Liver (tissue), 3 donors: ENCODE measurements around the gene C2CD4D.

Experiments used
- TAF1 ChIP-seq: conservative IDR thresholded peaks from 2 replicates; pipeline ENCODE4 v1.6.1; 2016; ENCODE audit warnings: antibody characterized with exemption, mild to moderate bottlenecking
- TF ChIP-seq, protein P1 (sequence below): IDR thresholded peaks from 2 replicates; pipeline ENCODE4 v1.6.1; 2016; ENCODE audit warnings: antibody characterized with exemption, mild to moderate bottlenecking
- TF ChIP-seq, protein P2 (sequence below): fragments of 150-350 bp; IDR thresholded peaks from 2 replicates; pipeline ENCODE4 v1.5.1; 2017; ENCODE audit warnings: improper control_type of control experiment, low read depth, low read length; ENCODE audit not compliant: missing input control
- donor health status: healthy.
- donor health status: healthy.

DNA sequence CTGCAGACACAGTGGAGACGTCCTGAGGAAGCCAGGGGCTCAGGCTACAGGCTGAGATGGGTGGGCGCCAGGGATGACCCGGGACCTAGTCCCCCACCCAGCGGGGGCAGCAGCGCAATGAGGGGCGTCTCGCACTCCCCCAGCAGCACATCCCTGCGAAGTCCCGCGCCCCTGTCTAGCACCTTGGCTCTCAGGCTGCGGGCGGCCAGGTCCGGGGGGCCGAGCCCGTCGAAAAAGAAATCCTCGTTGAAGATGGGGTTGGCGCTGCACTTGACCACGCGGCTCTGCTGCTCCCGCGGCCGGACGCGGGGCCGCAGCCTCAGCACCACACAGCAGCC, 1.8 kb downstream of the C2CD4D start:
- TF ChIP-seq, protein P1, sequence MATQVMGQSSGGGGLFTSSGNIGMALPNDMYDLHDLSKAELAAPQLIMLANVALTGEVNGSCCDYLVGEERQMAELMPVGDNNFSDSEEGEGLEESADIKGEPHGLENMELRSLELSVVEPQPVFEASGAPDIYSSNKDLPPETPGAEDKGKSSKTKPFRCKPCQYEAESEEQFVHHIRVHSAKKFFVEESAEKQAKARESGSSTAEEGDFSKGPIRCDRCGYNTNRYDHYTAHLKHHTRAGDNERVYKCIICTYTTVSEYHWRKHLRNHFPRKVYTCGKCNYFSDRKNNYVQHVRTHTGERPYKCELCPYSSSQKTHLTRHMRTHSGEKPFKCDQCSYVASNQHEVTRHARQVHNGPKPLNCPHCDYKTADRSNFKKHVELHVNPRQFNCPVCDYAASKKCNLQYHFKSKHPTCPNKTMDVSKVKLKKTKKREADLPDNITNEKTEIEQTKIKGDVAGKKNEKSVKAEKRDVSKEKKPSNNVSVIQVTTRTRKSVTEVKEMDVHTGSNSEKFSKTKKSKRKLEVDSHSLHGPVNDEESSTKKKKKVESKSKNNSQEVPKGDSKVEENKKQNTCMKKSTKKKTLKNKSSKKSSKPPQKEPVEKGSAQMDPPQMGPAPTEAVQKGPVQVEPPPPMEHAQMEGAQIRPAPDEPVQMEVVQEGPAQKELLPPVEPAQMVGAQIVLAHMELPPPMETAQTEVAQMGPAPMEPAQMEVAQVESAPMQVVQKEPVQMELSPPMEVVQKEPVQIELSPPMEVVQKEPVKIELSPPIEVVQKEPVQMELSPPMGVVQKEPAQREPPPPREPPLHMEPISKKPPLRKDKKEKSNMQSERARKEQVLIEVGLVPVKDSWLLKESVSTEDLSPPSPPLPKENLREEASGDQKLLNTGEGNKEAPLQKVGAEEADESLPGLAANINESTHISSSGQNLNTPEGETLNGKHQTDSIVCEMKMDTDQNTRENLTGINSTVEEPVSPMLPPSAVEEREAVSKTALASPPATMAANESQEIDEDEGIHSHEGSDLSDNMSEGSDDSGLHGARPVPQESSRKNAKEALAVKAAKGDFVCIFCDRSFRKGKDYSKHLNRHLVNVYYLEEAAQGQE = no peak
- TF ChIP-seq, protein P2, sequence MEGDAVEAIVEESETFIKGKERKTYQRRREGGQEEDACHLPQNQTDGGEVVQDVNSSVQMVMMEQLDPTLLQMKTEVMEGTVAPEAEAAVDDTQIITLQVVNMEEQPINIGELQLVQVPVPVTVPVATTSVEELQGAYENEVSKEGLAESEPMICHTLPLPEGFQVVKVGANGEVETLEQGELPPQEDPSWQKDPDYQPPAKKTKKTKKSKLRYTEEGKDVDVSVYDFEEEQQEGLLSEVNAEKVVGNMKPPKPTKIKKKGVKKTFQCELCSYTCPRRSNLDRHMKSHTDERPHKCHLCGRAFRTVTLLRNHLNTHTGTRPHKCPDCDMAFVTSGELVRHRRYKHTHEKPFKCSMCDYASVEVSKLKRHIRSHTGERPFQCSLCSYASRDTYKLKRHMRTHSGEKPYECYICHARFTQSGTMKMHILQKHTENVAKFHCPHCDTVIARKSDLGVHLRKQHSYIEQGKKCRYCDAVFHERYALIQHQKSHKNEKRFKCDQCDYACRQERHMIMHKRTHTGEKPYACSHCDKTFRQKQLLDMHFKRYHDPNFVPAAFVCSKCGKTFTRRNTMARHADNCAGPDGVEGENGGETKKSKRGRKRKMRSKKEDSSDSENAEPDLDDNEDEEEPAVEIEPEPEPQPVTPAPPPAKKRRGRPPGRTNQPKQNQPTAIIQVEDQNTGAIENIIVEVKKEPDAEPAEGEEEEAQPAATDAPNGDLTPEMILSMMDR = no peak
- TF ChIP-seq TAF1 = no peak
